Aorta (tissue), 5 donors: ENCODE data around the gene TMEM132D. TPM values are rescaled to one million over a fixed set of nuclear protein-coding genes. Genes with fewer than 3 reads are reported as not detected.
"Not testable (repeated sequence)": the region's sequence is repeated elsewhere in the genome, so short reads cannot be mapped to it uniquely, and the experiment has no call there.

ENCODE experiments used
- ATAC-seq: fragments of 200-7000 bp; cut with Tn5 transposase; one replicate; pipeline ENCODE4 v1.9.1; 2022; ENCODE audit warnings: moderate library complexity; ENCODE audit not compliant: low FRiP score
- DNase-seq, 2 donors: peaks; one replicate each; pipeline ENCODE4 v3.0.0-alpha.2; 2020
- H3K27ac ChIP-seq, 2 donors: one replicate each; pipeline ENCODE4 v1.5.1; 2013; ENCODE audit warnings: low read length in 2 of 2, mild to moderate bottlenecking in 2 of 2, moderate library complexity in 2 of 2, control low read depth in 1 of 2, inconsistent platforms in 1 of 2, low read depth in 1 of 2
- H3K27me3 ChIP-seq, 2 donors: one replicate each; pipeline ENCODE4 v1.6.1; 2013; ENCODE audit warnings: control low read depth in 1 of 2, low read length in 1 of 2, mild to moderate bottlenecking in 1 of 2, moderate library complexity in 1 of 2; ENCODE audit not compliant: insufficient read depth in 2 of 2, control insufficient read depth in 1 of 2
- H3K36me3 ChIP-seq, 2 donors: one replicate each; pipeline ENCODE4 v1.6.1; 2013; ENCODE audit warnings: control low read depth in 1 of 2, low read length in 1 of 2, mild to moderate bottlenecking in 1 of 2; ENCODE audit not compliant: insufficient read depth in 2 of 2, control insufficient read depth in 1 of 2
- H3K4me1 ChIP-seq, 2 donors: one replicate each; pipeline ENCODE4 v1.6.1; 2013; ENCODE audit warnings: low read length in 2 of 2, control low read depth in 1 of 2, mild to moderate bottlenecking in 1 of 2, moderate library complexity in 1 of 2; ENCODE audit not compliant: insufficient read depth in 2 of 2, control insufficient read depth in 1 of 2
- H3K4me3 ChIP-seq, 2 donors: one replicate each; pipeline ENCODE4 v1.5.1; 2013; ENCODE audit warnings: low read length in 2 of 2, control low read depth in 1 of 2, mild to moderate bottlenecking in 1 of 2
- H3K9me3 ChIP-seq: one replicate; pipeline ENCODE4 v1.6.1; 2013; ENCODE audit warnings: mild to moderate bottlenecking, low read length; ENCODE audit not compliant: control insufficient read depth
- WGBS, 2 donors: extraction: QIAGEN DNeasy Blood & Tissue Kit; methylation state at CpG; one replicate each; pipeline ENCODE4 v1.1.7; 2013; 5-methylcytosine and 5-hydroxymethylcytosine counted together
- intact Hi-C, 2 donors: fragments of 100-400 bp; cut with DNase I; formaldehyde crosslinking; loops; one replicate each; pipeline versions ENCODE4 v1.14.2 to v1.15.0; 2022
- polyA plus RNA-seq, 2 donors: library from polyadenylated mRNA; stranded (reverse); fragments of 200-250 nt; gene quantifications; one replicate each; pipeline ENCODE4 v1.2.3, GENCODE V29; 2013
- total RNA-seq, 2 donors: library from RNA; stranded (reverse); fragmentation: NEBNext Ultra II Directional; extraction: Animal tissue kit (Norgen Biotek cat#: 25700); gene quantifications; one replicate each; pipeline ENCODE4 v1.2.1, GENCODE V29; 2021
- donor health status: healthy with polysubstance abuse.
- donor health status: Bipolar disorder and iron deficiency.
- donor health status: DM: no; HTN: no; CAD: no.
- donor health status: DM: no; HTN: no; CAD: no.
- donor health status: DM: yes; HTN: yes; CAD: no.

The TMEM132D gene
- total and polyA plus RNA-seq, 4 donors = not detected

DNA sequence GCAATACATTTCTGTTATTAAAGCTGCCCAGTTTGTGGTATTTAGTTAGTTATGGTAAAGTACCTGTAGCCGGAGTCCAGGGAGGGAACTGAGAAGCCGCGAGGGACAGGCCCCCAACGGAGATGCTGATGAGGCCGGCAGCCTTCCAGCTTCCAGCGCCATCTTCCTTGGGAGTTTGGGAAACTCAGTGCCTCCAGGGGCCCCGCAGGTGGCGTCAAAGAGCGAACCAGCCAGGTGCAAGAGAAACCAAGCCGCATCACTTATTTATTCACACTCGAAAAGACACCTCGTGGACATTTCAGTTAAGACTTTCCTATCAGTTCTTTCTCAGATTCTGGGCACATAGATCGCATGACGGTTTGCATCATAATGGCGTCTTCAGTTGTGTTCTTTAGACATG lies 833.9 kb downstream of the TMEM132D start:
- no peak for DNase-seq
- intact Hi-C loops = no loop called here
- WGBS, 2 donors = 23 to 27% methylated on average over 15 of the region's 15 CpGs
- Histone ChIP-seq H3K27ac (no peak overlapping the region), H3K27me3 (no peaks in the 10 kb centered on the region), H3K4me3 (no peak overlapping the region), H3K4me1 (no peaks in the 10 kb centered on the region), H3K9me3 (no peaks in the 10 kb centered on the region), H3K36me3 (no peaks in the 10 kb centered on the region)
- no peak for ATAC-seq

DNA sequence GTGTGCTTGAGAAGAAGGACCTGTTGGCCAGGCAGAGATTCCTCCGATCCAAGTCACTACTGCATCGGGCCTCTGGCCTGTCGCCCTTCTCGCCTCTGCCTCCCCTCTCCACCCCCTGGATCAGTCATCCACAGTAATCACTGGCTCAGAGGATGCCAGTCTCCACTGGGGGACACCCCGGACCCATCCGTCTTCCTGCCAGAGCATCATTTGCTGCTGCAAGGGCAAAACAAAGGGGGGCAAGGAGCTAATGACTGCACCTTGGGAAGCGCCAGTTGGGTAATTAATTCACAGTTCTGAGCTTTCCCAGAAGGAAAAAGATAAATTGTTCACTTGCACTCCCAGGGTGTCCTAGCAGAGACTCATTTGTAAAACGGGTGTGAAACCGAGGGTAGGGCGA lies 835.1 kb downstream of the TMEM132D start:
- Histone ChIP-seq H3K27ac (no peak overlapping the region), H3K36me3 (no peaks in the 10 kb centered on the region), H3K9me3 (no peaks in the 10 kb centered on the region), H3K4me1 (no peaks in the 10 kb centered on the region), H3K4me3 (no peak overlapping the region), H3K27me3 (no peaks in the 10 kb centered on the region)
- ATAC-seq (no peak), DNase-seq (no peak)
- intact Hi-C loops = no loop called here
- 47 to 53% methylated on average over 10 of the region's 10 CpGs for WGBS, 2 donors

DNA sequence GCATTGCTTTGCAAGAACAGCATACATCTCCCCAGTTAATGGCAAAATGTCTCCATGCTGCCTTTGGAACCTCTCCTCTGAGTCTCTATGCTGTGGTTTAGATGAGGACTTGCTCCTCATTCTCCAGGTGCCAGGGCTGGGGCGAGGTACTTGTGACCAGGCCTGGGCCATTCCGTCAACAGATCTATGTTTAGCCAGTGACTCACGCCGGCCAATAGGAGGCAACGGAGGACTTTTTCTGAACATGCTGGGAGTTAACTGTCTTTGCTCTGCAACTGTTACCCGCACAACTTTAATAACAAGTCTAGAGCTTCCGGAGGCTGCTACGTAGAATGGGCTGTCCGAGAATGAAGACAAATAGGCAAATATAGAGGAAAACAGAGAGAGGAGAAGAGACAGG lies 836.3 kb downstream of the TMEM132D start:
- intact Hi-C loops = no loop called here
- 28 to 31% methylated on average over 9 of the region's 9 CpGs for WGBS, 2 donors
- ATAC-seq (no peak), DNase-seq (no peak)
- Histone ChIP-seq H3K4me3 (no peak overlapping the region), H3K27ac (no peak overlapping the region), H3K4me1 (no peaks in the 10 kb centered on the region), H3K36me3 (no peaks in the 10 kb centered on the region), H3K27me3 (no peaks in the 10 kb centered on the region), H3K9me3 (peaks cover 3% of the 10 kb centered on the region)

- H3K4me3 ChIP-seq = no peak overlapping the region
- H3K4me1 ChIP-seq = no peaks in the 10 kb centered on the region
- intact Hi-C loops = no loop called here
- DNase-seq (no peak), ATAC-seq (no peak)
- H3K27me3 ChIP-seq = no peaks in the 10 kb centered on the region
- peaks cover 5% of the 10 kb centered on the region for H3K9me3 ChIP-seq
- WGBS, 2 donors = 42 to 46% methylated on average over 14 of the region's 14 CpGs
- no peak overlapping the region for H3K27ac ChIP-seq
- no peaks in the 10 kb centered on the region for H3K36me3 ChIP-seq
Measured at GRCh38 chr12:129064209-129064855, 839.5 kb downstream of the TMEM132D start.

DNA sequence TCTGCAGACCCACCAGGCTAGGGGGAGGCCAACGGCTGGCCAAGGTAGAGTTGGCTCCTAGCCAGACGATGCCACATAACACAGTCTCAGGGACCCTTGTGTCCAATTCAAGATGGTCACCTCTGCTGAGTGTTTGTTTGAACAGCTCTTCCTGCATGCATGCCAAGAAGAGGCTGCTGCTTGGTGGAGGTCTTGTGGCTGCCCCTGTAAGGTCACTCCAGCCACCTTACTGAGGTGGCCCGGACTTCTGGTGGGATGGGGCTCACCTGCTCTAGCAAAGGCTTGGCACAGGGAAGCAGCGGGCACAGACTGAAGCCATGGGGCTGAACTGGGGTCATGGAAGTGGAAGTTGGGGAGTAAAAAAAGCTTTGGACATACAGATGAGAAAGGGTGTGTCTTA lies 840.2 kb downstream of the TMEM132D start:
- intact Hi-C loops = no loop called here
- H3K27me3 ChIP-seq = no peaks in the 10 kb centered on the region
- 70 to 72% methylated on average over 4 of the region's 4 CpGs for WGBS, 2 donors
- H3K27ac ChIP-seq = no peak overlapping the region
- H3K4me3 ChIP-seq = no peak overlapping the region
- H3K9me3 ChIP-seq = peaks cover 5% of the 10 kb centered on the region
- no peaks in the 10 kb centered on the region for H3K4me1 ChIP-seq
- no peaks in the 10 kb centered on the region for H3K36me3 ChIP-seq
- DNase-seq (no peak), ATAC-seq (no peak)

DNA sequence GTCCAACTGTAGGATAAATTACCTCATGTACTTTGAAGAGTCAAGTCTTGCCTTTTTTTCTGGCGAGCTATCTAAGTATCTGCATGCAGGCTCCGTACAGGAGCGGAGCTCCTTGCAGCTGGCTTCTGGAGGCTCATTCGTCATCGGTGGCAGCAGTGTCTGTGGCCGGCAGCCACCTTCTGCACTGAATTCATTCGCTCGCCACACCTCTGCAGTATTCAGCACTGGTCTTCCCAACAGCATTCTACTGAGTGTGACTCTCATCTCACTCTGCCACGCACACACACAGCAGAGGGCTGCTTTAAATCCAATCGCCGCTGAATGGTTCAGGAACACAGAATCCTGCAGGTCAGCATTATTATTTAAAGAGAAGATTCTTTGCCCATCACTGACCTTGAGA lies 850.6 kb downstream of the TMEM132D start:
- no peak for DNase-seq
- intact Hi-C loops = no loop called here
- WGBS, 2 donors = 57 to 64% methylated on average over 11 of the region's 11 CpGs
- Histone ChIP-seq H3K9me3 (peaks cover 6% of the 10 kb centered on the region), H3K36me3 (no peaks in the 10 kb centered on the region), H3K4me3 (no peak overlapping the region), H3K27ac (no peak overlapping the region), H3K27me3 (no peaks in the 10 kb centered on the region), H3K4me1 (no peaks in the 10 kb centered on the region)
- ATAC-seq = no peak

DNA sequence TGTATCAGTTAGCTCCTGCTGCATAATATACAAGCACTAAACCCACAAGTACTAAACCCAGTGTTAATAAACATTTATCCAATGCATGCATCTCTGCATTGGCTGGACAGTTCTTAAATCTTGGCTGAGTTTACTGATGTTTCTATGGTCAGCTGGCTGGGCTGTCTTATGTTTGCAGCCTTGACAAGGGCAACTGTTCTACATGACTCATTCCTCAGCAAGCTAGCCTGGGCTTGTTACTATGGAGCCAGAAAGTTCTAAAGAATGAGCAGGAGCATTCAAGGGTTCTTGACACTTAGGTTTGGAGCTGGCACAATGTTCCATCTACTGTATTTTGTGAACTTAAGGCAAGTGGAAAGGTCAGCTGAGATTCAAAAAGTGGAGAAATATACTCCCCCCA lies 851.5 kb downstream of the TMEM132D start:
- peaks cover 6% of the 10 kb centered on the region for H3K9me3 ChIP-seq
- no peak overlapping the region for H3K27ac ChIP-seq
- no peaks in the 10 kb centered on the region for H3K36me3 ChIP-seq
- no peak overlapping the region for H3K4me3 ChIP-seq
- ATAC-seq (no peak), DNase-seq (no peak)
- no peaks in the 10 kb centered on the region for H3K27me3 ChIP-seq
- intact Hi-C loops = no loop called here
- H3K4me1 ChIP-seq = no peaks in the 10 kb centered on the region

- ATAC-seq (no peak), DNase-seq (no peak)
- intact Hi-C loops = no loop called here
- 0 to 1% methylated on average over 1 of the region's 1 CpG for WGBS, 2 donors
- Histone ChIP-seq H3K36me3 (no peaks in the 10 kb centered on the region), H3K27ac (no peak overlapping the region), H3K4me3 (no peak overlapping the region), H3K4me1 (no peaks in the 10 kb centered on the region), H3K27me3 (no peaks in the 10 kb centered on the region), H3K9me3 (peaks cover 6% of the 10 kb centered on the region)
Measured at GRCh38 chr12:129049917-129050316, 853.9 kb downstream of the TMEM132D start.

GRCh38 chr12:129043334-129043733 lies 860.5 kb downstream of the TMEM132D start:
- H3K36me3 ChIP-seq, DNase-seq, H3K4me3 ChIP-seq, H3K27ac ChIP-seq, ATAC-seq, H3K27me3 ChIP-seq, H3K9me3 ChIP-seq, intact Hi-C loops, H3K4me1 ChIP-seq: not testable (repeated sequence)
- WGBS, 2 donors = 80 to 81% methylated on average over 11 of the region's 11 CpGs
